GM21786 (cell line): ENCODE data around the gene NPTXR.
"Not testable (repeated sequence)": the region's sequence is repeated elsewhere in the genome, so short reads cannot be mapped to it uniquely, and the experiment has no call there.

ENCODE experiments used
- ATAC-seq: cut with Tn5 transposase; IDR thresholded peaks from one replicate; pipeline ENCODE4 v1.9.1; 2021; ENCODE audit not compliant: unreplicated experiment

Gene NPTXR

GRCh38 chr22:38868886-38869381 lies 25.1 kb upstream of the NPTXR start:
- no peak for ATAC-seq

GRCh38 chr22:38868286-38868721 lies 24.5 kb upstream of the NPTXR start:
- ATAC-seq = no peak

- no peak for ATAC-seq
These were observed 23.9 kb upstream of the NPTXR start for GRCh38 chr22:38867471-38868285.

- no peak for ATAC-seq
These were observed 23.3 kb upstream of the NPTXR start for GRCh38 chr22:38867124-38867455.

GRCh38 chr22:38866399-38867123 lies 22.7 kb upstream of the NPTXR start:
- ATAC-seq = no peak

- ATAC-seq = no peak
These were observed 22.2 kb upstream of the NPTXR start for GRCh38 chr22:38866024-38866398.

GRCh38 chr22:38865201-38866023 lies 21.6 kb upstream of the NPTXR start:
- ATAC-seq = no peak

- no peak for ATAC-seq
These were observed 20.7 kb upstream of the NPTXR start for GRCh38 chr22:38864361-38865191.

GRCh38 chr22:38863531-38864131 lies 19.8 kb upstream of the NPTXR start:
- ATAC-seq = no peak

GRCh38 chr22:38862375-38863329 lies 18.8 kb upstream of the NPTXR start:
- no peak for ATAC-seq

- no peak for ATAC-seq
These were observed 18.1 kb upstream of the NPTXR start for GRCh38 chr22:38861927-38862326.

- no peak for ATAC-seq
These were observed 17.5 kb upstream of the NPTXR start for GRCh38 chr22:38861170-38861876.

GRCh38 chr22:38860283-38861169 lies 16.7 kb upstream of the NPTXR start:
- no peak for ATAC-seq

GRCh38 chr22:38859581-38860282 lies 15.9 kb upstream of the NPTXR start:
- no peak for ATAC-seq

GRCh38 chr22:38858492-38858891 lies 14.7 kb upstream of the NPTXR start:
- ATAC-seq = no peak

- not testable (repeated sequence) for ATAC-seq
These were observed 10.6 kb upstream of the NPTXR start for GRCh38 chr22:38854476-38854875.

- not testable (repeated sequence) for ATAC-seq
These were observed 10.1 kb upstream of the NPTXR start for GRCh38 chr22:38853883-38854282.
